GM12878 (cell line): ENCODE measurements around the gene ERCC4. TPM values are rescaled to one million over a fixed set of nuclear protein-coding genes. Genes with fewer than 3 reads are reported as not detected.

ENCODE experiments used
- ATAC-seq: fragments of 200-7000 bp; cut with Tn5 transposase; 3 replicates; pipeline ENCODE4 v1.9.1; 2020; ENCODE audit warnings: mild to moderate bottlenecking, moderate library complexity
- BruUV-seq: library from RNA; stranded (reverse); fragments of 400-500 nt; replicated peaks from 2 replicates; lab custom pipeline; 2021; lab: Mats Ljungman, UMichigan
- CTCF ChIA-PET: fragments of 300-600 bp; sonication (Branson Sonifier 250); formaldehyde crosslinking; extraction: SDS; loops from one replicate; lab custom pipeline; 2021; ENCODE audit warnings: inconsistent platforms; lab: Yijun Ruan, JAX
- POLR2A ChIA-PET: fragments of 350-600 bp; formaldehyde crosslinking; extraction: SDS; loops from one replicate; lab custom pipeline; 2021; ENCODE audit warnings: inconsistent platforms; lab: Charles Lee
- RAD21 ChIA-PET: fragments of 300-600 bp; sonication (Branson Sonifier 250); formaldehyde crosslinking; loops from one replicate; lab custom pipeline; 2023; ENCODE audit warnings: antibody characterized with exemption; ENCODE audit not compliant: unreplicated experiment; lab: Charles Lee
- SMC1A ChIA-PET: fragments of 300-600 bp; sonication (Branson Sonifier 250); formaldehyde crosslinking; loops from one replicate; lab custom pipeline; 2023; ENCODE audit not compliant: unreplicated experiment, uncharacterized antibody; lab: Charles Lee
- DNase-seq: peaks from one replicate; pipeline ENCODE4 v3.0.0-alpha.2; 2011; ENCODE audit warnings: low read depth, low spot score
- FAIRE-seq: peaks from 3 replicates; lab custom pipeline; 2011; peaks lifted over from hg19 to GRCh38; lab: Jason Lieb, UNC
- H2AFZ ChIP-seq: 2 replicates; pipeline ENCODE4 v1.6.0; 2011; ENCODE audit warnings: low read depth, low read length, control low read depth; ENCODE audit not compliant: control insufficient read depth
- H3K27ac ChIP-seq: 2 replicates; pipeline ENCODE4 v1.5.1; 2011; ENCODE audit warnings: control low read depth; ENCODE audit not compliant: control insufficient read depth, insufficient read depth
- H3K27me3 ChIP-seq, 2 experiments: replicated peaks in 1 of 2; 2 replicates each; pipeline versions ENCODE4 v1.6.0 to v1.6.1; 2011; ENCODE audit warnings: low read length in 1 of 2; ENCODE audit not compliant: control insufficient read depth in 2 of 2, insufficient read depth in 2 of 2
- H3K36me3 ChIP-seq, 2 experiments: 2 replicates each; pipeline ENCODE4 v1.5.1; 2011; ENCODE audit warnings: low read length in 1 of 2; ENCODE audit not compliant: control insufficient read depth in 2 of 2, insufficient read depth in 2 of 2
- H3K4me1 ChIP-seq: 2 replicates; pipeline ENCODE4 v1.6.1; 2011; ENCODE audit warnings: mild to moderate bottlenecking, low read length, moderate library complexity, mixed read lengths; ENCODE audit not compliant: control insufficient read depth, insufficient read depth
- H3K4me2 ChIP-seq: 2 replicates; pipeline ENCODE4 v1.6.0; 2011; ENCODE audit warnings: control low read depth; ENCODE audit not compliant: control insufficient read depth, insufficient read depth
- H3K4me3 ChIP-seq: fragments of 200-600 bp; sonication (generic); 2 replicates; pipeline ENCODE4 v1.5.1; 2016
- H3K79me2 ChIP-seq: 2 replicates; pipeline ENCODE4 v1.6.0; 2011; ENCODE audit warnings: low read length; ENCODE audit not compliant: control insufficient read depth, insufficient read depth
- H3K9ac ChIP-seq: 2 replicates; pipeline ENCODE4 v1.8.0; 2011; ENCODE audit warnings: low read length, control low read depth, mixed read lengths; ENCODE audit not compliant: control insufficient read depth, insufficient read depth
- H3K9me3 ChIP-seq: replicated peaks from 3 replicates; pipeline ENCODE4 v1.5.1; 2011; ENCODE audit warnings: mild to moderate bottlenecking, low read length; ENCODE audit not compliant: control insufficient read depth, insufficient read depth
- H4K20me1 ChIP-seq: 2 replicates; pipeline ENCODE4 v1.6.0; 2011; ENCODE audit not compliant: control insufficient read depth, insufficient read depth
- BCL11A ChIP-seq: IDR thresholded peaks from 2 replicates; pipeline ENCODE4 v1.6.1; 2011; ENCODE audit warnings: low read depth, low read length
- PRDM15 ChIP-seq: fragments of 450-650 bp; formaldehyde crosslinking; IDR thresholded peaks from 2 replicates; pipeline ENCODE4 v1.4.0; 2020; ENCODE audit warnings: mild to moderate bottlenecking, moderate library complexity
- REST ChIP-seq: IDR thresholded peaks from 2 replicates; pipeline ENCODE4 v1.6.1; 2012; ENCODE audit warnings: mild to moderate bottlenecking, low read depth, low read length
- SMC3 ChIP-seq: IDR thresholded peaks from 2 replicates; pipeline ENCODE4 v1.6.1; 2011; ENCODE audit warnings: low read length, improper control_type of control experiment, borderline replicate concordance
- SP1 ChIP-seq: IDR thresholded peaks from one replicate; pipeline ENCODE4 v1.6.1; 2011; ENCODE audit warnings: low read depth, low read length
- WGBS: methylation state at CpG from one replicate; pipeline ENCODE4 v1.1.6; 2016; ENCODE audit warnings: low lambda C conversion rate; ENCODE audit not compliant: insufficient replicate concordance, insufficient coverage; ENCODE audit errors: missing lambda C conversion rate; 5-methylcytosine and 5-hydroxymethylcytosine counted together
- in situ Hi-C: fragments of 300-500 bp; cut with MboI; formaldehyde crosslinking; loops from 9 replicates; pipeline ENCODE4 v1.14.3; 2018; ENCODE audit warnings: mixed read lengths
- intact Hi-C: fragments of 100-400 bp; cut with micrococcal nuclease; formaldehyde crosslinking; loops from one replicate; pipeline ENCODE4 v1.14.2; 2022; ENCODE audit not compliant: unreplicated experiment
- polyA plus RNA-seq, 11 experiments: library from polyadenylated mRNA; depleted of rRNA in 4 of 11; unstranded in 6 of 11; stranded (reverse) in 5 of 11; fragments of >200 nt; fragmentation: Nextera tagmentation in 4 of 11; fragmentation: Illumina TruSeq in 1 of 11; extraction: Ambion mirVana in 4 of 11; extraction: Trizol in 1 of 11; gene quantifications; 1 replicate in 1 of 11; 2 replicates in 10 of 11; pipeline versions ENCODE4 v1.2.1 to v1.2.3, GENCODE V29; 2011 to 2016; ENCODE audit warnings: inconsistent platforms in 2 of 11, missing spikeins in 2 of 11, low read depth in 1 of 11
- total RNA-seq, 4 experiments: library from RNA; depleted of rRNA in 3 of 4; stranded (reverse); fragments of >200 nt in 3 of 4; fragmentation: Illumina TruSeq in 1 of 4; extraction: Trizol in 1 of 4; gene quantifications; 2 replicates each; pipeline versions ENCODE4 v1.2.1 to v1.2.3, GENCODE V29; 2013 to 2021
- TF ChIP-seq, protein P1 (sequence below): fragments of 150-350 bp; IDR thresholded peaks from 2 replicates; pipeline ENCODE4 v1.6.1; 2014; ENCODE audit warnings: mild to moderate bottlenecking, low read depth, low read length

ERCC4 gene
- total and polyA plus RNA-seq, 10 of the 15 experiments (the other 5 are each of a cell fraction or from before 2014, with no cell fraction given): 4.7 to 24.6 (median 8.9) TPM

DNA sequence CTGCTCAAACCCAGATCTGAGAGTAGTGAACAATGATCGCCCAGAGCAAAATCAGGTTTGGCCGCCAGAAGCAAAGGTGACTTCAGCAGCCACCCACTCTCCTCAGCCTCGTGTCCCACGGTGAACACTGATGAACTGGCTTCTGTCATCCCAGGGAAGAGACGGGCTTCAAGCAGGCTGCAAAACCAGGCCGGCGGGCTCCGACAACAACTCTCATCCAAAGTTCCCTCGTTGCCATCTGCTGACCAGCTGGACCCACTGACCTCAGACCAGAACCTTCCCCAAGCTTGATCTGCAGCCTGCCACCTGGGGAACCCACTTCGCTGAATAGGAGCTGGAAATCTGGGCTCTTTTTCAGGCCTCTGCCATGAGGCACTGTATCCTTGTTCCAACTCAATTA is 81.6 kb downstream of the ERCC4 start:
- RAD21 ChIA-PET: no interaction called here
- Histone ChIP-seq H3K9me3 (no peaks in the 10 kb centered on the region; the same call in 1 of the 3 replicates), H3K4me1 (peaks cover 41% of the 10 kb centered on the region), H3K27ac (no peak overlapping the region), H3K4me2 (no peak overlapping the region), H4K20me1 (no peaks in the 10 kb centered on the region), H3K9ac (no peak overlapping the region), H3K79me2 (no peaks in the 10 kb centered on the region), H3K4me3 (no peak overlapping the region), H2AFZ (no peak overlapping the region), H3K27me3 (no peaks in the 10 kb centered on the region), H3K36me3 (no peaks in the 10 kb centered on the region)
- no TSS peak for BruUV-seq
- DNase-seq (no peak), FAIRE-seq (no peak), ATAC-seq (no peak)
- TF ChIP-seq REST: no peak
- TF ChIP-seq, protein P1, sequence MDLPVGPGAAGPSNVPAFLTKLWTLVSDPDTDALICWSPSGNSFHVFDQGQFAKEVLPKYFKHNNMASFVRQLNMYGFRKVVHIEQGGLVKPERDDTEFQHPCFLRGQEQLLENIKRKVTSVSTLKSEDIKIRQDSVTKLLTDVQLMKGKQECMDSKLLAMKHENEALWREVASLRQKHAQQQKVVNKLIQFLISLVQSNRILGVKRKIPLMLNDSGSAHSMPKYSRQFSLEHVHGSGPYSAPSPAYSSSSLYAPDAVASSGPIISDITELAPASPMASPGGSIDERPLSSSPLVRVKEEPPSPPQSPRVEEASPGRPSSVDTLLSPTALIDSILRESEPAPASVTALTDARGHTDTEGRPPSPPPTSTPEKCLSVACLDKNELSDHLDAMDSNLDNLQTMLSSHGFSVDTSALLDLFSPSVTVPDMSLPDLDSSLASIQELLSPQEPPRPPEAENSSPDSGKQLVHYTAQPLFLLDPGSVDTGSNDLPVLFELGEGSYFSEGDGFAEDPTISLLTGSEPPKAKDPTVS: no peak
- TF ChIP-seq SP1: no peak
- TF ChIP-seq BCL11A: no peak
- TF ChIP-seq PRDM15 (CRISPR knock-in tag): no peak
- TF ChIP-seq SMC3: no peak
- 68% methylated on average over 10 of the region's 10 CpGs for WGBS
- SMC1A ChIA-PET: no interaction called here
- intact Hi-C loops: no loop called here
- POLR2A ChIA-PET: no interaction called here
- in situ Hi-C loops: no loop called here
- CTCF ChIA-PET: no interaction called here

Other genes starting within 250 kb of the ERCC4 start
- 6.7 and 9.1 TPM in 2 replicates for gene MRTFB, start 151.2 kb downstream of the ERCC4 start, total RNA-seq (2014; rRNA removed)
- 5.9 and 7.3 TPM in 2 replicates for gene MRTFB, start 151.2 kb downstream of the ERCC4 start, total RNA-seq (2014; rRNA removed; fragmentation: Illumina TruSeq; extraction: Trizol)
- 14.2 and 14.3 TPM in 2 replicates for gene MRTFB, start 151.2 kb downstream of the ERCC4 start, total RNA-seq (2021)
- gene MRTFB, start 151.2 kb downstream of the ERCC4 start, polyA plus RNA-seq (2011; rRNA removed): 7.2 and 8.2 TPM in 2 replicates
- gene MRTFB, start 151.2 kb downstream of the ERCC4 start, polyA plus RNA-seq (2014; fragmentation: Illumina TruSeq; extraction: Trizol): 9.4 and 10.4 TPM in 2 replicates
- gene MRTFB, start 151.2 kb downstream of the ERCC4 start, polyA plus RNA-seq (2014; fragmentation: Nextera tagmentation; extraction: Ambion mirVana): 1 to 10 TPM; 2.1 to 4.0 TPM
- gene MRTFB, start 151.2 kb downstream of the ERCC4 start, polyA plus RNA-seq (2014; rRNA removed): 6.8 and 6.9 TPM in 2 replicates
- 1 to 10 TPM; 7.8 to 8.5 TPM for gene MRTFB, start 151.2 kb downstream of the ERCC4 start, polyA plus RNA-seq (2016; fragmentation: Nextera tagmentation; extraction: Ambion mirVana)